ENCODE results near the gene TNN.

TNN gene

DNA sequence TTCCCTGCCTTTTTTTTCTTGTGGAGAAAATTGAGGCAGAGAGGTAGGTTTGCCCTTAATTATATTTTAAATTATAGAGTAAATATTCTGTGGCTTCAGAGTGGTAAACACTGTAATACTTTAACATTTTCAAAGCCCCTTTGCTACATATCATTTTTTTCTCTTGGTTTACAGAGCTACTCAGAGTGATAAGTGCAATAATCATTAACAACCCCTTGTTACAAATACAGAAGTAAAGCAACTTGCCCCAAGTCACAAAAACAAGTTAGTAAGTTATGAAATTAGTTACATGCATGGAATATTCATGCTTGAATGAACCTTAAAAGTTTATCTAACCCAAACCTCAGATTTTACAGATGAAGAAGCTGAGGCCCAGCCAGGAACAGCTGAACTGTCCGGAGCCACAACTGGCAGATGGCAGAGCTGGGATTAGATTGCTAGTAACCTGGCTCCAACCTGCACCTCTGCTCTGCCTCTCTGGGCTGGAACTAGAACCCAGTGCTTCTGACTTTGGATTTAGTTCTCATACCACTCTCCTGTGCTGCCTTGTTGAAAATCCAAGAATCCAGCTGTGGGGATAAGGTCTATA lies 48.7 kb downstream of the TNN start:
- DNase-seq (ENCODE audit: low spot score) = no peak

DNA sequence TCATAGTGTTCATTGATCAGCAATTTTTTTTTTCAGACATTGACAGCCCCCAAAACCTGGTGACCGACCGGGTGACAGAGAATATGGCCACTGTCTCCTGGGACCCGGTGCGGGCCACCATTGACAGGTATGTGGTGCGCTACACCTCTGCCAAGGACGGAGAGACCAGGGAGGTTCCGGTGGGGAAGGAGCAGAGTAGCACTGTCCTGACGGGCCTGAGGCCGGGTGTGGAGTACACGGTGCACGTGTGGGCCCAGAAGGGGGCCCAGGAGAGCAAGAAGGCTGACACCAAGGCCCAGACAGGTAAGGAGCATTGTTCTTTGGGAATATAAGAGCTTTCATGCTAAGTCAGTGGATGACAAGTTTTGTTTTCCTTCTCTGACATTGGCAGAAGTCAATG lies 49.3 kb downstream of the TNN start:
- DNase-seq (ENCODE audit: low spot score) = no peak

GRCh38 chr1:175118375-175119367 lies 51.0 kb downstream of the TNN start:
- DNase-seq (ENCODE audit: low spot score) = no peak

DNA sequence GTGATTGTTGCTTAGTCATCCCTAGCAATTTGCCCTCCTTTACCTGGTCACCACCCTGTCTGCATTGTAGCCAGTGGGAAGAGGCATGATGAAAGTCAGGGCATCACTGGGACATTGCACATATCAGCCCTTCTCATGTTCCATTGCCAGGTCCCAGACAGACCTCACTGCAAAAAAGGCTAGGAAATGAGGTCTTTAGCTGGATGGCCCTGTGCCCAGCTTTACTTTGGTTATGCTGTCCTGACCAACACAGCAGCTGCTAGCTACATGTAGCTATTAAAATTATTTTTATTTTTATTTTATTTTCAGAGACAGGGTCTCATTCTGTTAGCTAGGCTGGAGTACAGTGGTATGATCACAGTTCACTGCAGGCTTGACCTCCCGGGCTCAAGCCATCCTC lies 52.9 kb downstream of the TNN start:
- no peak for DNase-seq (ENCODE audit: low spot score)

- DNase-seq (ENCODE audit: low spot score) = no peak
Observed at GRCh38 chr1:175124861-175125260, 57.2 kb downstream of the TNN start.

DNA sequence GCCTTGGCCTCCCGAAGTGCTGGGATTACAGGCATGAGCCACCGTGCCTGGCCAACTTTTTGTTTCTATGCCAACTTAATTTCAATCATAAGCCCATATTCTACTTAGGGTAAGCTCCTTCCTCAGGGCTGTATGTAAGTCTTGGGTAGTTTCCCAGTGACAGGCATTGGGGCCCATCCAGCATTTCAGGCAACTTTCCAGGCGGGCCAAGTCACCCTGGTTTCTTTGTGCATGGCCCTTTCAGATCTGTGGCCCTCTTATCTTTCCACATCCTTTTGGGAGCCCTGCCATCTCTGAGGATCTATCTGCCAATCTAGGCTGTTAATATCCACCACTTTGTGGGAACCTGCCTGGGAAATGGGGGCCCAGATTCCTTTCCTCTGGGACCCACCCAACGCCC lies 58.7 kb downstream of the TNN start:
- DNase-seq (ENCODE audit: low spot score) = no peak

DNA sequence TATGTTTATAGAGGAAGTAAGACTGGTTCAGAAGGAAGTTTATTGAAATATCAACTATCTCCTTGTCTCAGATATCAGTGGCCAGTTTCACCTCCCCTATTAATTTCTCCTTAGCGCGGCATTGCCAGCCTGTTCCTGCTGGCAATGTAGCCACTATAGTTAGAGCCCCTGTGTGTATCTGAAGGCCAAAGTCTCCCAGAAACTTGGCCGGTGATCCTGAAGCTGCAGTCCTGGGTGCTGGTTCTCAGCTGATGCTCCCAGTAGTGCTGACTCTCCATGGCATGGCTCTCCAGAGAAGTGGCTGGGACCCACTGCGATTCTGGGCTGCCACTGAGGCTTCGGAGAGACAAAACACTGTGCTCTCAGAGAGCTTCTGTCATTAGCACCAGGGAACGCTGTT lies 59.9 kb downstream of the TNN start:
- no peak for DNase-seq (ENCODE audit: low spot score)

- no peak for DNase-seq (ENCODE audit: low spot score)
Observed at GRCh38 chr1:175128523-175128922, 60.9 kb downstream of the TNN start.

- DNase-seq (ENCODE audit: low spot score) = no peak
Observed at GRCh38 chr1:175129182-175129581, 61.5 kb downstream of the TNN start.

DNA sequence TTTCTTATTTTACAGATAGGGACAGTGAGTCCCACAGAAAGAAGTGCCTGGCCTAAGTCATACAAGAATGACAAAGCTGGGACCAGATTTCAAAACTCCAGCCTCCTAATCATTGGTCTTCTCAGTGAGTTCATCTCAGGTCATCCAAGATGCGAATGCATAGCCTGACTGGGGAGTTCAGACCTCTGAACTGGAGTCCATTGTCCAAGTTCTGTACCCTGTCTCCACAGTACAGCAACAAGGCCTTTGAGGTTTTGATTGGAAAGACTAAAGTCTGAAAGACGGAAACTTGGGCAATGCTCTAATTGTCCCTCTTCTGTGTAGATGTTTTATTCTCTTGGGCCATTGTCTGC lies 62.0 kb downstream of the TNN start:
- no peak for DNase-seq (ENCODE audit: low spot score)

- DNase-seq (ENCODE audit: low spot score) = no peak
Observed at GRCh38 chr1:175129997-175130648, 62.5 kb downstream of the TNN start.

- no peak for DNase-seq (ENCODE audit: low spot score)
Observed at GRCh38 chr1:175130649-175131045, 63.0 kb downstream of the TNN start.

- DNase-seq (ENCODE audit: low spot score) = no peak
Observed at GRCh38 chr1:175131095-175131494, 63.5 kb downstream of the TNN start.

- DNase-seq (ENCODE audit: low spot score) = no peak
Observed at GRCh38 chr1:175132436-175132835, 64.8 kb downstream of the TNN start.

- DNase-seq (ENCODE audit: low spot score) = no peak
Observed at GRCh38 chr1:175133673-175134435, 66.2 kb downstream of the TNN start.

DNA sequence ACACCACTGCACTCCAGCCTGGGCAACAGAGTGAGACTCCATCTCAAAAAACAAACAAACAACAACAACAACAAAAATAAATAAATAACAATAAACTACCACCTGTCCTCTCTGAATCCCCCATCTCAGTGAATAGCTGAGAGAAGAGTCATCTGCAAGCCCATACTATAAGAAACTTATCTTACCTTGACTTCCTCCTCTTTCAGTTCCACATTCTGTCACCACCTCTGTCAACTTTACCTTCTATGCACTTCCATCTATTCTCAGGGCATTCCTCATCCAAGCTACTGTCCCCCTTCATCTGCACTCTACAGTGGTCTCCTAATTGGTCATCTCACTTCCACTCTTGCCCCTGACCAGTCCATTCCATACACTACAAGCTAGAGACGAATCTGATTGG lies 66.9 kb downstream of the TNN start:
- no peak for DNase-seq (ENCODE audit: low spot score)

GRCh38 chr1:175136246-175136645 lies 68.6 kb downstream of the TNN start:
- DNase-seq (ENCODE audit: low spot score) = no peak

DNA sequence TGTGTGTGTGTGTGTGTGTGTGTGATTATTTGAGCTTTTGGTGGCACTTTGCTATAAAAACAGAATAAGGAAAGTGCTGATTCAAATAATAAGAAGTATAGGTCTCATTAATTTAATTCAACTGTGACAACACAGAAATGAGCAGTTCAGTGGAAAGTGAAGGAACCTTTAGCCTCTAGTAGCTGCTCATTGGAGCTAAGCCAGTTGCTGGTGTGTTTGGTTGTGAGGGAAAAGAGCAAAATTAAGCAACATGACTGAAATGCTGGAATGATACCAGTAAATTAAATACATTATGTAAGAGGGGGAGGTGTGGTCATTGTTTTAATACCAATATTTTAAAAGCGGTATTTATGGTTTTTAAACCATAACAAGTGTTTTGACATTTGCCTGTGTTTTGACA lies 69.7 kb downstream of the TNN start:
- DNase-seq (ENCODE audit: low spot score) = no peak

DNA sequence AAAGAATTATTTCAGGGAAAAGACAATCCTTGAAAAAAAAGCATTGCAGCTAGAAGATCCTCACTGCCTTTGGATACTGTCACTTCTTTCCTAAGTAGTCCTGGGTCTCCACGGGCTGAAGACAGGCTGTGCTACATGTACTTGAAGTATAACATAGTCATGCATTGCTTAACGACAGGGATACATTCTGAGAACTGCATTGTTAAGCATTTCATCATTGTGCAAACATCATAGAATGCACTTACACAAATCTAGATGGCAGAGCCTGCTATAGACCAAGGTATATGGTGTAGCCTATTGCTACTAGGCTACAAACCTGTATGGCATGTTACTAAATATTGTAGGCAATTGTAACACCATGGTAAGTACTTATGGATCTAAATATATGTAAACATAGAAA lies 70.9 kb downstream of the TNN start:
- no peak for DNase-seq (ENCODE audit: low spot score)

DNA sequence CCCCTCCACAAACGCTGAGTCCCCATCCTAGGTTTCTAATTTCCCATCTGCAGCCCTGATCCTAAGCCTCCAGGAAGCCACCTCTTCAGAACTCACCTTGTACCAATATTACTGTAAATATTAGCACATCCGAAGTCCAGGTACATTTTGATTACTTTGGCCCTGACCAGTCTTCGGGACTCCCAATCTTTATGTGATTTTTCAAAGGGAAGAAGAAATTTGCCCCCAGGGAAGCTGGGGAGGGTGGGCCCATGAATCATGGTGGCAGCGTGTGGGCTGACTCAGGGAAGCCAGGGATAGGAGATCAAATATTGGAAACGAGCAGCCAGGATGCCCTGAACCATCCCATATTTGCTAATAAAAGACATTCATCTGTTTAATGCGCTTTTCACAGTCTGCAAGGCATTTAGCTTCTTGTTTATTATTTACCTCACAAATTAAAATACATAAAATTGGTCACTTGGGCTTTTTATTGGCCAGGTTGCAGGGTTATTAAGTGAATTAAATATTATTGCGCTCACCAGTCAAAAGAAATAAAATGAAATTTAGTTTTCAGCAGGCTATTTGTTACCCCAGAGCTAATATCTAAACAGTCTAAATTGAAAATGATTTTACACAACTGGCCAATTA lies 78.4 kb downstream of the TNN start:
- no peak for DNase-seq (ENCODE audit: low spot score)

DNA sequence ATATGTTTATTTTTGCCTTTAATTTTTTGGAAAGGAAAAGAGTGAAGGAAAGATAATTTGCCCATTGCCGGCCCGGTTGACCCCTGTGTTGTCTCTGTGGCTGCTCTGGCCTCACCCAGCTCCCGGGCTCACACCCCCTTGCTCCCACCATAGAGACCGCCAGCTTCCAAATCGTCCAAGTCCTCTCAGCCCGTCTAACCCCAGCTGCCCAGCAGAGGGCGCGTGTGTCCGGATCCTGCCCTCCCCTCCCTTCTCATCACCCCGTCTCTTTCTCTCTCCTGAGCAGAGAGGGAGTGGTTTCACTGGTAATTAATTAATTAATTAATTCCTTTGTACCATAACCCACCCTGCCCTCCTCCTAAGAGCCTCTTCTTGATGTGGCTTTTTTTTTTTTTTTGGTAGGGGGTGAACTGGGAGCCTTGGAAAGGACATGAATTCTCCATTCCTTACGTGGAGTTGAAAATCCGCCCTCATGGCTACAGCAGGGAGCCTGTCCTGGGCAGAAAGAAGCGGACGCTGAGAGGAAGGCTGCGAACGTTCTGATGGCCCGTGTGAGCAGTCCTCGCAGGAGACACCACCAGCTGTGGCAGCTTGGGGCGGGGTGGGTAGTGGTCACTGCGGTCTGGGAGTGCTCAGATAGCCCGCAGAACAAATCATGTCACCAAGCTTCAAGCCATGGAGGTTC lies 79.0 kb downstream of the TNN start:
- DNase-seq (ENCODE audit: low spot score) = no peak
